Measurements from ENCODE around the gene CYB561D1. TPM values are rescaled to one million over a fixed set of nuclear protein-coding genes. Genes with fewer than 3 reads are reported as not detected.
A peak's percentile ranks its signal among the peaks of the same experiment; 100 is the strongest.
"Not testable (repeated sequence)": the region's sequence is repeated elsewhere in the genome, so short reads cannot be mapped to it uniquely, and the experiment has no call there.

The CYB561D1 gene
- 3.1 and 4.6 TPM in 2 replicates for total RNA-seq

- DNase-seq (ENCODE audit: low read depth in 2 of 2), result peak; percentile 86 to 88
These were observed at the start of gene CYB561D1 for GRCh38 chr1:109493805-109494539. TSS of gene CYB561D1 (plus strand) at chr1:109494094. CDS start at chr1:109494140, 46 bp downstream.

- no peak for DNase-seq (ENCODE audit: low read depth in 2 of 2)
These were observed 49.5 kb upstream of the CYB561D1 start for GRCh38 chr1:109444346-109444745.

GRCh38 chr1:109445949-109446695 lies 47.8 kb upstream of the CYB561D1 start:
- not testable (repeated sequence) for DNase-seq (ENCODE audit: low read depth in 2 of 2)

GRCh38 chr1:109447524-109447923 lies 46.4 kb upstream of the CYB561D1 start:
- no peak for DNase-seq (ENCODE audit: low read depth in 2 of 2)

- no peak for DNase-seq (ENCODE audit: low read depth in 2 of 2)
These were observed 39.3 kb upstream of the CYB561D1 start for GRCh38 chr1:109454497-109455133.

GRCh38 chr1:109457819-109458218 lies 36.1 kb upstream of the CYB561D1 start:
- no peak for DNase-seq (ENCODE audit: low read depth in 2 of 2)

GRCh38 chr1:109466125-109466451 lies 27.8 kb upstream of the CYB561D1 start:
- DNase-seq (ENCODE audit: low read depth in 2 of 2), result no peak

- peak; percentile 9 to 23 for DNase-seq (ENCODE audit: low read depth in 2 of 2)
These were observed 27.2 kb upstream of the CYB561D1 start, which contains the start of gene SYPL2 for GRCh38 chr1:109466452-109467300. TSS of gene SYPL2 (plus strand) at chr1:109466546. CDS start at chr1:109466844, 298 bp downstream.

GRCh38 chr1:109467301-109467777 lies 26.6 kb upstream of the CYB561D1 start:
- DNase-seq (ENCODE audit: low read depth in 2 of 2), result no peak

- no peak for DNase-seq (ENCODE audit: low read depth in 2 of 2)
These were observed 25.8 kb upstream of the CYB561D1 start for GRCh38 chr1:109468061-109468460.

- DNase-seq (ENCODE audit: low read depth in 2 of 2), result no peak
These were observed 25.0 kb upstream of the CYB561D1 start for GRCh38 chr1:109468903-109469302.

GRCh38 chr1:109470245-109470644 lies 23.6 kb upstream of the CYB561D1 start:
- no peak for DNase-seq (ENCODE audit: low read depth in 2 of 2)

GRCh38 chr1:109472779-109473178 lies 21.1 kb upstream of the CYB561D1 start:
- DNase-seq (ENCODE audit: low read depth in 2 of 2), result no peak

GRCh38 chr1:109473284-109474057 lies 20.4 kb upstream of the CYB561D1 start:
- DNase-seq (ENCODE audit: low read depth in 2 of 2), result not testable (repeated sequence)

GRCh38 chr1:109474697-109475096 lies 19.2 kb upstream of the CYB561D1 start:
- DNase-seq (ENCODE audit: low read depth in 2 of 2), result no peak

- DNase-seq (ENCODE audit: low read depth in 2 of 2), result no peak
These were observed 18.6 kb upstream of the CYB561D1 start for GRCh38 chr1:109475261-109475660.

- no peak for DNase-seq (ENCODE audit: low read depth in 2 of 2)
These were observed 17.1 kb upstream of the CYB561D1 start for GRCh38 chr1:109476825-109477224.

GRCh38 chr1:109477821-109478220 lies 16.1 kb upstream of the CYB561D1 start:
- no peak for DNase-seq (ENCODE audit: low read depth in 2 of 2)

- no peak for DNase-seq (ENCODE audit: low read depth in 2 of 2)
These were observed 15.1 kb upstream of the CYB561D1 start for GRCh38 chr1:109478806-109479205.

- no peak for DNase-seq (ENCODE audit: low read depth in 2 of 2)
These were observed 14.6 kb upstream of the CYB561D1 start for GRCh38 chr1:109479311-109479710.

Data from lung microvascular endothelial cell (primary cell).